GM19351 (cell line): ENCODE measurements around the gene ABCD4.
"Not testable (repeated sequence)": the region's sequence is repeated elsewhere in the genome, so short reads cannot be mapped to it uniquely, and the experiment has no call there.

Source experiments
- ATAC-seq: cut with Tn5 transposase; IDR thresholded peaks from one replicate; pipeline ENCODE4 v1.9.1; 2021; ENCODE audit warnings: mild to moderate bottlenecking, moderate library complexity; ENCODE audit not compliant: unreplicated experiment

ABCD4 gene

GRCh38 chr14:74302152-74302628, 544 bp downstream of the ABCD4 start:
- ATAC-seq = peak; percentile 64

DNA sequence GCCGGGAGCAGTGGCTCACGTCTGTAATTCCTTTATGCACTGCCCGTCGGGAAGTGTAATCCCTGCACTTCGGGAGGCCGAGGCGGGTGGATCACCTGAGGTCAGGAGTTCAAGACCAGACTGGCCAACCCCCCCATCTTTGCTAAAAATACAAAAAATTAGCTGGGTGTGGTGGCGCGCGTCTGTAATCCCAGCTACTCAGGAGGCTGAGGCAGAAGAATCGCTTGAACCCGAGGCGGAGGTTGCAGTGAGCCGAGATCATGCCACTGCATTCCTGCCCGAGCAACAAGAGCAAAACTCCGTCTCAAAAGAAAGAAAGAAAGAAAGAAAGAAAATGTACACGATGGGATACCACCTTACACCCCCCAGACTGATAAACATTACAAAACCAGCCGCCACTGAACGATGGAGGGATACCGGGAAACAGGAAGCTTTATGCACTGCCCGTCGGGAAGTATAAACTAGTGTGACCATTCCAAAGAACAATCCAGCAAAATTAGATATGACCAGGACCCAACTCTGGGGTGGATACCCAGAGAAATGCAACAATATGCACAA, 1.1 kb downstream of the ABCD4 start:
- no peak for ATAC-seq

- ATAC-seq = no peak
These were observed 3.6 kb downstream of the ABCD4 start for GRCh38 chr14:74299061-74299545.

DNA sequence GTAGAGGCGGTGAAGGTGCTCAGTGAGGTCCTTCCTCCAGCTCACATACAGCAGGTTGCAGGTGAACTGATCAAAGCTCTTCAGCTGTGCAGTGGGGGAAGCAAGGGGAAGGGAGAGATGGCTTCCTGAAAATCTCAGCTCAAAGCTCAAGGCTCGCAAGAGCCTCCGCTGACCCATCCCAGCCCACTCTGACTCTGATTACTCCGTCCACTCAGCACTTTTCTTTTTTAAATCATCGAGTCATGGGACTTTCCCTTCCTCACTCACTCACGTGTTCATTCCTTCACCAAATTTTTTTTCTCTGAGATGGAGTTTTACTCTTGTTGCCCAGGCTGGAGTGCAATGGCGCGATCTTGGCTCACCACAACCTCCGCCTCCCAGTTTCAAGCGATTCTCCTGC, 4.7 kb downstream of the ABCD4 start:
- no peak for ATAC-seq

GRCh38 chr14:74296037-74296467, 6.7 kb downstream of the ABCD4 start:
- no peak for ATAC-seq

DNA sequence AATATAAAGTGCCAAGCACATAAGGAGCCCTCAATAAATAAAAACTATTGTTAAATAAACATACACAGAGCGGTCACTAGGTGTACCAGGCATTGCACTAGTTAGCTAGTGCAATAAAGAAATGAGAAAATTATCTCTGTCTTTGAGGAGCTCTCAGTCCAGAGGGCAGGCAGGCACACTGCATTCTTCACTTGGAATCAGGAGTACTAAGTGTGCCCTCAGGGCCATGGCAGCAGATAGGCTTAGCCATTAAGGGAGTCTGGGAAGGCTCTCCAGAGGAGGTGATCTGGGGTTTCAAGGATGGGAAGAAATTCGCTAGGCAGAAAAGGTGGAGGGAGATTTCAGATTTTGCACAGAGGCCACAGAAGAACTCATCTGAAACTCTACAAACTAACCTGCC, 9.1 kb downstream of the ABCD4 start:
- ATAC-seq = no peak

- no peak for ATAC-seq
These were observed 10.7 kb downstream of the ABCD4 start for GRCh38 chr14:74292061-74292460.

DNA sequence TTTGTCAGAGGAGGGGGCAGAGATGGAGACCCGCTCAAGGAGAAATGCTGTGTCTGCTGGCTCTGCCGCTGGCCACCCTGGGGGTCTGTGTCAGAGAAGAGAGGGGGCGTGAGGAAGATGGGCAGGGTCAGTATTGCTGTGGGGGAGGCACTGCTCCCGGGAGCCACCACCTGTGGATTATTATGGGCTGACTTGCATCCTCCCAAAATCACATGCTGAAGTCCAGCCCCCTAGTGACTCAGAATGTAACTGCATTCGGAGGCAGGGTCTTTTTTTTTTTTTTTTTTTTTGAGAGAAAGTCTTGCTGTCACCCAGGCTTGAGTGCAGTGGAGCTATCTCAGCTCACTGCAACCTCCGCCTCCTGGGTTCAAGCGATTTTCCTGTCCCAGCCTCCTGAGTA, 12.3 kb downstream of the ABCD4 start:
- ATAC-seq = no peak

- no peak for ATAC-seq
These were observed 12.9 kb downstream of the ABCD4 start for GRCh38 chr14:74289801-74290200.

DNA sequence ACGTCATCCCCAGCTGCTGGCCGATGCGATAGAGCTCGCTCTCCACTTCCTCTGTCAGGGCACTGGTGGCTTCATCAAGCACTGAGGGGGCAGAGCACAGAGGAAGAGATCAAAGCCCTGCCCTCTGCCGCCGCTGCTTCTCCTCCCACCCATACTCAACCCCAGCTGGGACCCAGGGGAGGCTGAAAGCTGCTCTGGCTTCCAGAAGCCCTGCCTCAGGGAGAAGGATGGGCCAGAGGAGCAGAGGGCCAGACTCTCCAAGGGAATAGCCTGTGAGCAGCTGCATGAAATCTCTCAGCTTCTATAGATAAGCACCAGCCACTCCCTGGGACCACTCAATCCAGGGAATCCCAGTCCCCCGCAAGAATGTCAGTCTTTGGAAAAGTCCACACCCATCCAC, 16.0 kb downstream of the ABCD4 start:
- ATAC-seq = no peak

DNA sequence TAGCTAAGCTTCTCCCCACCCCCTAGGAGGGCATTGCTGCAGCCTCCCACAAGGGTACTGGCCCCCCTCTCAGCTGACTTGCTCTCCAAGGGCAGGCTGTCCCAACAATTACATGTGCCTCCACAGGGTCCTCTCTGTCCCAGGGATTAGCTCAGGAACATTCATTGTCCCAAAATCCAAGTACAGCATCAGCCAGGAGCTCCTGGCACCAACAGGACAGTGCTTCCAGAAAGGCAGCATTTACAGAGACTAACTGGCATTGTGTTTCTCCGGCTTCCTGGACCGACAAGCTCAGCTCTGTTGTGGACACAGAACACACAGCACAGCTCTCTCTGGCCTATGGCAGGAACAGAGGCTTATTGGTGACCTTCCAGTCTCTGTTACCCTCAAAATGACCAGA, 21.7 kb downstream of the ABCD4 start:
- no peak for ATAC-seq

GRCh38 chr14:74278080-74278479, 24.7 kb downstream of the ABCD4 start:
- no peak for ATAC-seq

GRCh38 chr14:74275241-74275841, 27.4 kb downstream of the ABCD4 start:
- ATAC-seq = no peak

- ATAC-seq = no peak
These were observed 31.4 kb downstream of the ABCD4 start for GRCh38 chr14:74271365-74271764.

DNA sequence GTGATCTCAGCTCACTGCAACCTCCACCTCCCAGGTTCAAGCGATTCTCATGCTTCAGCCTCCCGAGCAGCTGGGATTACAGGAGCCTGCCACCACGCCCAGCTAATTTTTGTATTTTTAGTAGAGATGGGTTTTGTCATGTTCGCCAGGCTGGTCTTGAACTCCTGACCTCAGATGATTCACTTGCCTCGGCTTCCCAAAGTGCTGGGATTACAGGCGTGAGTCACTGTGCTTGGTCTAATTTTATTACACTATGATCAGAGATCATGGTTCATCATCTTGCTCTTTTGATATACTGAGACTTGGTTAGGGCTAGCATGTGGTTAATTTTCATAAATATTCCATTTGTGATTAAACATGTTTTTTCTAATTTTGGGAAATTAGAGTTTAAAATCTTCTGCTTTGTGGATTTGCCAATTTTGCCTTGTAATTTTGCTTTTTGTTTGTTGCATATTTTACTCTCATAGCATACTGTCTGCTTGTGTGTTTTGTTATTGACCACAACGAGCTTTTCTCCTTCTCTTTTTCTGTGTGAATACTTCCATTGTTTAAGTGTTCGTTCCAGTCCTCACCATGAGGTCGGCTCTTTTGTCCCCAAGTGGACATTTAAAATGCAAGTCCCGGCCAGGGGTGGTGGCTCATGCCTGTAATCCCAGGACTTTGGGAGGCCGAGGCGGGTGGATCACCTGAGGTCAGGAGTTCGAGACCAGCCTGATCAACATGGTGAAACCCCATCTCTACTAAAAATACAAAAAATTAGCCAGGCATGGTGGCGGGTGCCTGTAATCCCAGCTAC, 32.2 kb downstream of the ABCD4 start:
- not testable (repeated sequence) for ATAC-seq

DNA sequence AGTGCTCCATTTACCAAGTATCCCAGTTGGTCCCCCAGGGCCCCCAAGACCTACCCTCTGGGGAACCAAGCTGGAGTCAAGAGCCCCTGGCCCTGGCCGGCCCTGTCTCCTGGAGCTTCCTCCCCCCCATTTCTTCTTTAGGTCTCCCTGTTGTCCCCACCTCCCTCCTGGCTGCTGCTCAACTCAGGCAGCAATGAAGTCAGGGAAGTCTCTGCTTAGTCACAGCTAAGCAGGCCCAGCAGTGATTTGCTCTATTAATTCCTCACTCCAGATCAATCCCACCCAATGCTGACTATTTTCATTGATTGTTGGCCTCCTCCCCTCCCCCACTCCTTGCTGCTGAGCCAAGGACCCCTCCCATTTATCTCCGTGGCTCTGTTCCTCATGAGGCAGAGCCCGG, 35.1 kb downstream of the ABCD4 start:
- ATAC-seq = no peak

DNA sequence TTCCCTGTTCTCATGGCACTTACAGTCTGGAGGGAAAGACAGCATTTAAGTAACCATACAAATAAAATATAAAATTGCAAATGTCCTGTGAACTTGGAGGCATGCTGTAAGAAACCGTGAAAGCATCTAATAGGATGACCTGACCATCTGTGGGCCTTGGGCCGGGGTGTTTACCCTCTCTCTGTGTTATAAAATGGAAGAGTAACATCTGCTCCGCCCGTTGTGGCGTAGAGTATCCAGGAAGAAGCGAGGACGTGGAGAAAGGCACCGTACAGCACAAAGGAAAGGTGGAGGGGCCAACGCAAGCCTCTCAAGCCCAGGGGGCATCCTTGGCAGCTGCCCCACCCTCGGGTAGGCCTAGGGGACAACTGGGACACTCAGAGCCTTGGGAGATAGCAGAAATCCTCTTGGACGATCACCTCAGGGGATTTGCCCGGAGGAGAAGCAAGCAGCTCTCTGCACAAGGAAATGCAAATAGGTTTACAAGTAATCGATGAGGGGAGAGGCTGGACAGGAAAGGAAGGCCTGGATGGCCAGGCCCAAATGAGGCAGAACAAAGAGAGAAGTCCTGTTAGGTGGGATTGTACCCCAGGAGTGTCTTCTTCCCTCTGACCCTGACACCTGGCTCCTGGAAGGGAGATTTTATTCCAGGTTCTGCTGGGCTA, 37.3 kb downstream of the ABCD4 start:
- ATAC-seq = no peak

- ATAC-seq = no peak
These were observed 38.8 kb downstream of the ABCD4 start for GRCh38 chr14:74263921-74264320.

- no peak for ATAC-seq
These were observed 39.6 kb downstream of the ABCD4 start for GRCh38 chr14:74263181-74263580.

- ATAC-seq = no peak
These were observed 40.7 kb downstream of the ABCD4 start for GRCh38 chr14:74262076-74262475.

DNA sequence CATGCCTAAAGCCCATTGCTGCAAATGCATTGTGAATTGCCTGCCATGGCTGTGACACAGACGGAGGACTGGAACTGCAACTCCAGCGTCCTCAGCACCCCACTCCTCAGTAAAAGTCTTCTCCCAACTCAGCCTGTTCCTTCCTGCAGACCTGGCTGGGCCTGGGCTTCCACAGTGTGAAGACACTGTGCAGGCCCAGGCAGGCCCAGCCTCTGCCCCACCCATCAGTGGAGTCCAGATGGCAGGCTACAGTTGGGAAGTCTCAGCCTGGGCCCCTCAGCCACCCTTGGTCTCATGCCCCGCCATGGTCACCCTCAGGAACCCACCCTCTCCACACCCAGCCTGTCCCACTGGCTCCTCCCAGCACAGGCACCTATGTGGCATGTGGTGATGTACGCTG, 41.4 kb downstream of the ABCD4 start:
- ATAC-seq = no peak
